K562 (cell line): Measurements from ENCODE around the gene LDHAL6A. TPM values are rescaled to one million over a fixed set of nuclear protein-coding genes. Genes with fewer than 3 reads are reported as not detected.
A peak's percentile ranks its signal among the peaks of the same experiment; 100 is the strongest.

Experiments used
- ADNP ChIP-seq: fragments of 200-800 bp; sonication (Bioruptor generic); IDR thresholded peaks from 2 replicates; pipeline ENCODE4 v1.6.1; 2016; ENCODE audit warnings: missing genetic modification characterization, missing compliant biosample characterization
- DPF2 ChIP-seq: fragments of 450-650 bp; IDR thresholded peaks from 2 replicates; pipeline ENCODE4 v1.6.1; 2016
- GABPA ChIP-seq: fragments of 200-800 bp; sonication (Bioruptor generic); conservative IDR thresholded peaks from 2 replicates; pipeline ENCODE4 v1.6.1; 2016; ENCODE audit warnings: low read depth, missing genetic modification characterization, missing compliant biosample characterization
- HINFP ChIP-seq: fragments of 450-650 bp; conservative IDR thresholded peaks from 2 replicates; pipeline ENCODE4 v1.6.1; 2016; ENCODE audit warnings: missing genetic modification characterization, low read depth, mild to moderate bottlenecking, control low read depth, missing compliant biosample characterization
- KAT2B ChIP-seq: IDR thresholded peaks from one replicate; pipeline ENCODE4 v1.6.1; 2012; ENCODE audit warnings: low read depth, mild to moderate bottlenecking, control low read depth, inconsistent platforms, low read length, moderate library complexity
- KLF1 ChIP-seq: fragments of 450-650 bp; IDR thresholded peaks from 2 replicates; pipeline ENCODE4 v1.6.1; 2016; ENCODE audit warnings: missing genetic modification characterization, missing compliant biosample characterization
- MEIS2 ChIP-seq: fragments of 450-650 bp; IDR thresholded peaks from 2 replicates; pipeline ENCODE4 v1.6.1; 2014; ENCODE audit warnings: mild to moderate bottlenecking; ENCODE audit not compliant: partially characterized antibody
- NFE2 ChIP-seq: IDR thresholded peaks from 2 replicates; pipeline ENCODE4 v1.6.1; 2014; ENCODE audit warnings: antibody characterized with exemption, low read depth
- PCBP2 ChIP-seq: fragments of 200-400 bp; formaldehyde crosslinking; IDR thresholded peaks from 2 replicates; pipeline ENCODE4 v1.6.1; 2018; ENCODE audit warnings: low read length, low read depth, mild to moderate bottlenecking, moderate library complexity; ENCODE audit not compliant: poor library complexity, severe bottlenecking
- PURB ChIP-seq: sonication (generic); formaldehyde crosslinking; IDR thresholded peaks from 2 replicates; pipeline ENCODE4 v1.9.0; 2021; ENCODE audit warnings: low read depth, mild to moderate bottlenecking, missing genetic modification reagents
- SOX6 ChIP-seq: fragments of 450-650 bp; IDR thresholded peaks from 2 replicates; pipeline ENCODE4 v1.6.1; 2014; ENCODE audit warnings: mild to moderate bottlenecking
- SRSF9 ChIP-seq: fragments of 200-400 bp; formaldehyde crosslinking; IDR thresholded peaks from 2 replicates; pipeline ENCODE4 v1.6.1; 2017; ENCODE audit warnings: low read depth, low read length, borderline replicate concordance
- STAG1 ChIP-seq: sonication (generic); formaldehyde crosslinking; IDR thresholded peaks from 2 replicates; pipeline ENCODE4 v1.5.0; 2020; ENCODE audit warnings: missing genetic modification reagents, borderline replicate concordance
- STAT5A ChIP-seq: IDR thresholded peaks from 2 replicates; pipeline ENCODE4 v1.6.1; 2012; ENCODE audit warnings: low read length, inconsistent platforms, borderline replicate concordance
- TAF1 ChIP-seq: IDR thresholded peaks from 2 replicates; pipeline ENCODE4 v1.6.1; 2011; ENCODE audit warnings: mild to moderate bottlenecking, low read length, moderate library complexity; ENCODE audit not compliant: insufficient read depth, control insufficient read depth, severe bottlenecking; ENCODE audit errors: extremely low read depth
- ZNF311 ChIP-seq: fragments of 250-450 bp; sonication (Bioruptor Pico); IDR thresholded peaks from 2 replicates; pipeline ENCODE4 v1.4.0; 2020; ENCODE audit warnings: mild to moderate bottlenecking, moderate library complexity
- ZNF316 ChIP-seq: fragments of 450-650 bp; IDR thresholded peaks from 2 replicates; pipeline ENCODE4 v1.6.1; 2016
- ZNF511 ChIP-seq: sonication (generic); formaldehyde crosslinking; IDR thresholded peaks from 2 replicates; pipeline ENCODE4 v1.8.0; 2022; ENCODE audit warnings: mild to moderate bottlenecking, missing genetic modification reagents
- polyA plus RNA-seq, 8 experiments: library from polyadenylated mRNA; depleted of rRNA in 4 of 8; stranded (reverse) in 5 of 8; unstranded in 3 of 8; fragments of >200 nt; fragmentation: Nextera tagmentation in 2 of 8; fragmentation: Illumina TruSeq in 1 of 8; extraction: Ambion mirVana in 2 of 8; extraction: Trizol in 1 of 8; gene quantifications; 2 replicates each; pipeline versions ENCODE4 v1.2.1 to v1.2.3, GENCODE V29; 2011 to 2014; ENCODE audit warnings: inconsistent platforms in 1 of 8, missing spikeins in 1 of 8
- total RNA-seq, 7 experiments: library from RNA; depleted of rRNA in 6 of 7; stranded (reverse); fragments of >200 nt in 6 of 7; fragmentation: Illumina TruSeq in 2 of 7; extraction: Trizol in 2 of 7; gene quantifications; 2 replicates each; pipeline versions ENCODE4 v1.2.1 to v1.2.3, GENCODE V29; 2011 to 2021; ENCODE audit warnings: low replicate concordance in 1 of 7
- TF ChIP-seq, protein P1 (sequence below): conservative IDR thresholded peaks from 2 replicates; pipeline ENCODE4 v1.6.1; 2011; ENCODE audit warnings: low read depth, mild to moderate bottlenecking, low read length; ENCODE audit not compliant: control insufficient read depth
- TF ChIP-seq, protein P2 (sequence below): sonication (generic); IDR thresholded peaks from 2 replicates; pipeline ENCODE4 v1.6.1; 2016
- TF ChIP-seq, protein P3 (sequence below): sonication (generic); formaldehyde crosslinking; IDR thresholded peaks from 2 replicates; pipeline ENCODE4 v1.9.0; 2022; ENCODE audit warnings: mild to moderate bottlenecking, missing genetic modification reagents
- TF ChIP-seq, protein P4 (sequence below): fragments of 450-650 bp; formaldehyde crosslinking; IDR thresholded peaks from 2 replicates; pipeline ENCODE4 v1.4.0; 2020; ENCODE audit warnings: mild to moderate bottlenecking, mixed read lengths

Gene LDHAL6A
- total and polyA plus RNA-seq, 9 of the 15 experiments (the other 6 are each of a cell fraction or from before 2014, with no cell fraction given): 0.04 TPM; not detected in 8

GRCh38 chr11:18479063-18479462, 23.4 kb downstream of the LDHAL6A start (continued):
- TF ChIP-seq, protein P1, sequence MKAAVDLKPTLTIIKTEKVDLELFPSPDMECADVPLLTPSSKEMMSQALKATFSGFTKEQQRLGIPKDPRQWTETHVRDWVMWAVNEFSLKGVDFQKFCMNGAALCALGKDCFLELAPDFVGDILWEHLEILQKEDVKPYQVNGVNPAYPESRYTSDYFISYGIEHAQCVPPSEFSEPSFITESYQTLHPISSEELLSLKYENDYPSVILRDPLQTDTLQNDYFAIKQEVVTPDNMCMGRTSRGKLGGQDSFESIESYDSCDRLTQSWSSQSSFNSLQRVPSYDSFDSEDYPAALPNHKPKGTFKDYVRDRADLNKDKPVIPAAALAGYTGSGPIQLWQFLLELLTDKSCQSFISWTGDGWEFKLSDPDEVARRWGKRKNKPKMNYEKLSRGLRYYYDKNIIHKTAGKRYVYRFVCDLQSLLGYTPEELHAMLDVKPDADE: no peak
- peak; percentile 9; the same call in 1 of the 2 replicates for TF ChIP-seq NFE2
- no peak for TF ChIP-seq GABPA (tag)
- no peak for TF ChIP-seq SOX6
- no peak for TF ChIP-seq PURB (CRISPR knock-in tag)
- no peak for TF ChIP-seq PCBP2
- TF ChIP-seq TAF1: no peak
- no peak for TF ChIP-seq ZNF311 (CRISPR knock-in tag)
- no peak for TF ChIP-seq DPF2
- TF ChIP-seq, protein P2, sequence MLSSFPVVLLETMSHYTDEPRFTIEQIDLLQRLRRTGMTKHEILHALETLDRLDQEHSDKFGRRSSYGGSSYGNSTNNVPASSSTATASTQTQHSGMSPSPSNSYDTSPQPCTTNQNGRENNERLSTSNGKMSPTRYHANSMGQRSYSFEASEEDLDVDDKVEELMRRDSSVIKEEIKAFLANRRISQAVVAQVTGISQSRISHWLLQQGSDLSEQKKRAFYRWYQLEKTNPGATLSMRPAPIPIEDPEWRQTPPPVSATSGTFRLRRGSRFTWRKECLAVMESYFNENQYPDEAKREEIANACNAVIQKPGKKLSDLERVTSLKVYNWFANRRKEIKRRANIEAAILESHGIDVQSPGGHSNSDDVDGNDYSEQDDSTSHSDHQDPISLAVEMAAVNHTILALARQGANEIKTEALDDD: no peak
- no peak for TF ChIP-seq STAG1 (CRISPR knock-in tag)
- peak; percentile 22 for TF ChIP-seq MEIS2
- TF ChIP-seq, protein P3, sequence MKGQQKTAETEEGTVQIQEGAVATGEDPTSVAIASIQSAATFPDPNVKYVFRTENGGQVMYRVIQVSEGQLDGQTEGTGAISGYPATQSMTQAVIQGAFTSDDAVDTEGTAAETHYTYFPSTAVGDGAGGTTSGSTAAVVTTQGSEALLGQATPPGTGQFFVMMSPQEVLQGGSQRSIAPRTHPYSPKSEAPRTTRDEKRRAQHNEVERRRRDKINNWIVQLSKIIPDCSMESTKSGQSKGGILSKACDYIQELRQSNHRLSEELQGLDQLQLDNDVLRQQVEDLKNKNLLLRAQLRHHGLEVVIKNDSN: no peak
- no peak for TF ChIP-seq ADNP
- TF ChIP-seq SRSF9: no peak
- TF ChIP-seq, protein P4, sequence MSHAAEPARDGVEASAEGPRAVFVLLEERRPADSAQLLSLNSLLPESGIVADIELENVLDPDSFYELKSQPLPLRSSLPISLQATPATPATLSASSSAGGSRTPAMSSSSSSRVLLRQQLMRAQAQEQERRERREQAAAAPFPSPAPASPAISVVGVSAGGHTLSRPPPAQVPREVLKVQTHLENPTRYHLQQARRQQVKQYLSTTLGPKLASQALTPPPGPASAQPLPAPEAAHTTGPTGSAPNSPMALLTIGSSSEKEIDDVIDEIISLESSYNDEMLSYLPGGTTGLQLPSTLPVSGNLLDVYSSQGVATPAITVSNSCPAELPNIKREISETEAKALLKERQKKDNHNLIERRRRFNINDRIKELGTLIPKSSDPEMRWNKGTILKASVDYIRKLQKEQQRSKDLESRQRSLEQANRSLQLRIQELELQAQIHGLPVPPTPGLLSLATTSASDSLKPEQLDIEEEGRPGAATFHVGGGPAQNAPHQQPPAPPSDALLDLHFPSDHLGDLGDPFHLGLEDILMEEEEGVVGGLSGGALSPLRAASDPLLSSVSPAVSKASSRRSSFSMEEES: no peak
- TF ChIP-seq HINFP (tag): no peak
- TF ChIP-seq ZNF511 (CRISPR knock-in tag): no peak
- TF ChIP-seq ZNF316: 0 out of 2 replicates have a peak, but pooled peaks have one; percentile 8
- TF ChIP-seq STAT5A: no peak
- no peak for TF ChIP-seq KLF1 (tag)
- TF ChIP-seq KAT2B: no peak
